Effector memory CD4-positive, alpha-beta T cell (primary cell): Measurements from ENCODE around the gene RELL2.

Source experiments
- DNase-seq, 3 donors: peaks; one replicate each; pipeline ENCODE4 v3.0.0-alpha.2; 2020
- H3K27ac ChIP-seq: 2 replicates; pipeline ENCODE4 v1.7.0; 2013; ENCODE audit warnings: mild to moderate bottlenecking, low read length, moderate library complexity; ENCODE audit not compliant: insufficient read depth, poor library complexity, severe bottlenecking
- H3K27me3 ChIP-seq: replicated peaks from 2 replicates; pipeline ENCODE4 v1.7.0; 2013; ENCODE audit warnings: mild to moderate bottlenecking, low read length; ENCODE audit not compliant: insufficient read depth, control insufficient read depth, poor library complexity, severe bottlenecking
- H3K36me3 ChIP-seq: 2 replicates; pipeline ENCODE4 v1.7.0; 2013; ENCODE audit warnings: mild to moderate bottlenecking, low read length, moderate library complexity; ENCODE audit not compliant: control insufficient read depth, insufficient read depth
- H3K4me1 ChIP-seq: 2 replicates; pipeline ENCODE4 v1.7.0; 2013; ENCODE audit warnings: low read length, mild to moderate bottlenecking; ENCODE audit not compliant: control insufficient read depth, insufficient read depth, poor library complexity, severe bottlenecking
- H3K4me3 ChIP-seq: 2 replicates; pipeline ENCODE4 v1.7.0; 2013; ENCODE audit warnings: low read length, low read depth, mild to moderate bottlenecking; ENCODE audit not compliant: insufficient read depth, poor library complexity, severe bottlenecking
- H3K9me3 ChIP-seq: 2 replicates; pipeline ENCODE4 v1.7.0; 2013; ENCODE audit warnings: mild to moderate bottlenecking, low read length, moderate library complexity; ENCODE audit not compliant: control insufficient read depth

RELL2 gene

DNA sequence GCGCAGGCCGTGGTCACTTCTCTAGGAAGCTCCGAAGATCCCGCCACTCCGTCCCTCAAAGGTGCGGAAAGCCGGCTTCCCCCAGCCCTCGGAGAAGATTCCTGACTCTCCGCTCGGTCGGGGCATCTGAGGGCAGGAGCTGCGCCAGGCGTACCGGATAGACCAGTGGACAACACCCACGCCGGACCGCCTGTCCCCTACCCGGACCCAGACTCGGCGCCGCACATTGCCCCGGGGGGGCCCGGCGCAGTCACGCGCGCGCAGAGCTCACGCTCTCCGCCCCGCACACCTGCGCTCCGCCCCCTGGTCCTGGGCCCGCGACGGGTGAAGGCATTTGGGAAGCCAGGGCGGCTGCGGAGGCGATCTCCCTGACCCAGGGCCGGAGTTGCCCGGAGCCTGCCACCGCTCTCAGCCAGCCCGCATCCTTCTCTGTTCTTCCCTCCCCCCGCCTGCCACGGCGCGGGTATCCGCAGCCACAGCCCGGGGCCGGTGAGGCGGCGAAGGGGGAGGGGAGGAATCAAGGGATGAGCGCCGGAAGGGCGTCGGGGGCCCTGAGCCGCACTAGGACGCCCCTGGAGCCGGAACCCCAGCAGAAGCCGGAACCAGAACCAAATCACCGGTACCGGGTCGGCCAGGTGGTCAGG, 448 bp downstream of the RELL2 start:
- H3K36me3 ChIP-seq = peaks cover 16% of the 10 kb centered on the region
- H3K9me3 ChIP-seq = no peaks in the 10 kb centered on the region
- H3K4me3 ChIP-seq = peak overlapping the region; percentile 98
- H3K27ac ChIP-seq = peak overlapping the region; percentile 78
- H3K4me1 ChIP-seq = peaks cover 28% of the 10 kb centered on the region
- DNase-seq = peak; percentile 14 to 43 (median 38)
- no peaks in the 10 kb centered on the region for H3K27me3 ChIP-seq

DNA sequence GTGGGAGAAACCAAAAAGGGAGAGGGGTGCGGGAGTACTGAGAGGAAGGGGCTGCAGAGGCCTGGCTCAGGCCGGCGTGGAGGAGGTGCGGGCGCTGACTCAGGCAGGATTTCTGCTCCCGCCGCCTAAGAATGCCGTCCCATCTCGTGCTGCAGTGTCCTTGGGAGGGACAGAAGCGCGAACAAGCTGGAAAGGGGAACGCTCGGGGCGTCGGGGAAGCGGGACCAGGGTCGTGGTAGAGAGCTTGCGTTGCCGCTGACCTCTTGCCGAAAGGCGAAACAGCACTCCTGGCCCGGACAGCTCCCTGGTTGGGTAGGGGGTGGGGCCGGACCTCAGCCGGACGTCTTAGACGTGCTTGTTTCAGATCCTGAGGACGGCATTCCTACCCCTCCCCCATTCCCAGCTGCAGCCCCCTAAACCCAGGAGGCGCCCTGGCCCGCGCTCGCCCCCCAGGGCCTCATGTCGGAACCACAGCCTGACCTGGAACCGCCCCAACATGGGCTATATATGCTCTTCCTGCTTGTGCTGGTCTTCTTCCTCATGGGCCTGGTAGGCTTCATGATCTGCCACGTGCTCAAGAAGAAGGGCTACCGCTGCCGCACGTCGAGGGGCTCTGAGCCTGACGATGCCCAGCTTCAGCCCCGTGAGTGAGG, 1.1 kb downstream of the RELL2 start:
- H3K36me3 ChIP-seq = peaks cover 11% of the 10 kb centered on the region
- H3K27me3 ChIP-seq = no peaks in the 10 kb centered on the region
- peak overlapping the region; percentile 98 for H3K4me3 ChIP-seq
- H3K4me1 ChIP-seq = peaks cover 28% of the 10 kb centered on the region
- DNase-seq = peak; percentile 19 to 36 (median 29)
- H3K9me3 ChIP-seq = no peaks in the 10 kb centered on the region
- peak overlapping the region; percentile 78 for H3K27ac ChIP-seq

DNA sequence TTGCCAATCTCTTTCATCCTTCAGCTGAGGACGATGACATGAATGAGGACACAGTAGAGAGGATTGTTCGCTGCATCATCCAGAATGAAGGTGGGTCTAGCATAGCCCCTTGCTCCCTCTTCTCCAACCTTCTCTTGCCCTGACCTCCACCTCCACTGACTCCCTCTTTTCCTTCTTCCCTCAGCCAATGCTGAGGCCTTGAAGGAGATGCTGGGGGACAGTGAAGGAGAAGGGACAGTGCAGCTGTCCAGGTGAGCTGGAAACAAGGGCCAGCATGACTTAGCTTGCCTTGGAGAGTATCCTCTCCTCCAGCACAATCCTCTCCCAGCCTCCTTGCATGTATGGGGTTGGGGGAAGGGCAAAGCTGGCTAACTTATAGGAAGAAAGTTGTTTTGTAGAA, 2.0 kb downstream of the RELL2 start:
- peaks cover 16% of the 10 kb centered on the region for H3K36me3 ChIP-seq
- peaks cover 28% of the 10 kb centered on the region for H3K4me1 ChIP-seq
- no peak overlapping the region for H3K27ac ChIP-seq
- DNase-seq = no peak
- no peaks in the 10 kb centered on the region for H3K9me3 ChIP-seq
- no peaks in the 10 kb centered on the region for H3K27me3 ChIP-seq
- no peak overlapping the region for H3K4me3 ChIP-seq

DNA sequence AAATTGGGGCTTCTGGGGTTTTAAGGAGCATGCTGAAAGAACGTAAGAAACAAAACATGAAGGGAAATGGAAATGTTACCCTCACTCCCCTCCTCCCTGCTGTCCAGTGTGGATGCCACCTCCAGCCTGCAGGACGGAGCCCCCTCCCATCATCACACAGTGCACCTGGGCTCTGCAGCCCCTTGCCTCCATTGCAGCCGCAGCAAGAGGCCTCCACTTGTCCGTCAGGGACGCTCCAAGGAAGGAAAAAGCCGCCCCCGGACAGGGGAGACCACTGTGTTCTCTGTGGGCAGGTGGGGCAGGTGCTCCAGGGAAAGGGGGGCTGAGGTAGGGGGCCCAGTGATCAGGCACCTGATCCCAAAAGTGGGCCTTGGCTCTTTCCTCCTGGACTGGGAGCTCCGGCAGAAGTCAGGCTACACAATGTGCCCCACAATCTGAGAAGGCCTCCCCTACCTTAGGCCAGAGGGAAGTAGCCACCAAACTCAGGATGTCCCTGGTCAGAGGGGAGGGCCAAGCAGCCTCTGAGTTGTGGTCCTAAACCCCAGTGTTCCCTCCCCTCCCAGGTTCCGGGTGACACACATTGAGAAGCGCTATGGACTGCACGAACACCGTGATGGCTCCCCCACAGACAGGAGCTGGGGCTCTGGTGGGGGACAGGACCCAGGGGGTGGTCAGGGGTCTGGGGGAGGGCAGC, 2.7 kb downstream of the RELL2 start:
- no peaks in the 10 kb centered on the region for H3K27me3 ChIP-seq
- H3K36me3 ChIP-seq = peaks cover 22% of the 10 kb centered on the region
- H3K4me3 ChIP-seq = no peak overlapping the region
- no peak for DNase-seq
- peaks cover 22% of the 10 kb centered on the region for H3K4me1 ChIP-seq
- no peaks in the 10 kb centered on the region for H3K9me3 ChIP-seq
- no peak overlapping the region for H3K27ac ChIP-seq

DNA sequence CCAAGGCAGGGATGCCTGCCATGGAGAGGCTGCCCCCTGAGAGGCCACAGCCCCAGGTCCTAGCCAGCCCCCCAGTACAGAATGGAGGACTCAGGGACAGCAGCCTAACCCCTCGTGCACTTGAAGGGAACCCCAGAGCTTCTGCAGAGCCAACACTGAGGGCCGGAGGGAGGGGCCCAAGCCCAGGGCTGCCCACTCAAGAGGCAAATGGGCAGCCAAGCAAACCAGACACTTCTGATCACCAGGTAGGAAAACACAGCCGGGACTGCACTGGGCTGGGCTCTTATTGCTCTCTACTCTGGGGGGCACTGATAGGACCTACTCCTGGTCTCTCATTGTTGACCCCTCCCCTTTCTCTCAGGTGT, 3.2 kb downstream of the RELL2 start:
- Histone ChIP-seq H3K9me3 (no peaks in the 10 kb centered on the region), H3K36me3 (peaks cover 26% of the 10 kb centered on the region), H3K27ac (no peak overlapping the region), H3K4me1 (peaks cover 18% of the 10 kb centered on the region), H3K27me3 (no peaks in the 10 kb centered on the region), H3K4me3 (no peak overlapping the region)
- DNase-seq = no peak

DNA sequence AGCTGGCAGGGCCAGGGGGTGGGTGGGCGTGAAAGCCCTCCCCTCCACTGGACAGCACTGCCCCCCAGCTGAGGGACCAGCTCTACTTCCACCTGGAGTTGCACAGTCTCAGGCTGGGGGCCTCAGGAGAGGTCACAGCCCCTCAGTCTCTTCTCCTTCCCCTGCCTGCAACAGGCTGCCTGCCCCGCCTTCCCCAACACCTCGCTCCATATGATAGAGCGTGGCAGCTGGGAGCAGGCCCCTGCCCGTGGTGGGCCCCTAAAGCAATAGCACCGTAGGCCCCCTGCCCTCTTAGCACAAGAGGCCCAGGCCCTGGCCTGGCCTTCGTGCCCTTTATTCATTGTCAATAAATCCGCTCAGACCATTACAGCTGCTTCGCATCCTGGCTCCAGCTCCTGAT, 3.9 kb downstream of the RELL2 start:
- Histone ChIP-seq H3K9me3 (no peaks in the 10 kb centered on the region), H3K4me3 (no peak overlapping the region), H3K36me3 (peaks cover 33% of the 10 kb centered on the region), H3K27me3 (no peaks in the 10 kb centered on the region), H3K4me1 (peaks cover 14% of the 10 kb centered on the region), H3K27ac (no peak overlapping the region)
- no peak for DNase-seq

DNA sequence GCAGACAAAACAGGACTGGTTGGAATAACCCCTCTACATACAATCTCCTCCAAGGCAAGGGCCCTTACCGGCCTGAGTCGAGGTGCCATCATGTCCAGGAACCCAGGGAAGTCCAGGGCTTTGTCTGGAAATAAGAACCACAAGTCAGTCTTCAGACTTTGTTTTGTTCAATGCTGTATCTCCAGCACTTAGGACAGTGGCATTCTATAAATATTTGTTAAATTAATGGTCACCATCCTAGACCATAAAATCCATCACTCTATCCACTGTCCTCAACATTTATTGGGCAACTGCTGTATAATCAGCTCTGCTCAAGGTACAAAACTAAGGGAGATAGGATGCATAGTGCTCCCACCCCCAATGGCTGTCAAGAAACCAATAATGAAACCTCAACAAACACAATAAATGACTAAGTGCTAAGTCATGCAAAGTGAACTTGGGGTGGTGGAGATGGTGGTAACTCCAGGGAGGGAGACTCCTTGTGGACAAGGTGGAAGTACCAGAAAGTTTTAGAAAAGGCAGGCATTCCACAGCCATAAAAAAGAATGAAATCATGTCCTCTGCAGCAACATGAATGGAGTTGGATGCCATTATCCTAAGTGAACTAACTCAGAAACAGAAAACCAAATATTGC, 5.0 kb downstream of the RELL2 start:
- H3K4me1 ChIP-seq = peaks cover 9% of the 10 kb centered on the region
- H3K36me3 ChIP-seq = peaks cover 41% of the 10 kb centered on the region
- H3K4me3 ChIP-seq = no peak overlapping the region
- H3K9me3 ChIP-seq = no peaks in the 10 kb centered on the region
- H3K27ac ChIP-seq = no peak overlapping the region
- no peaks in the 10 kb centered on the region for H3K27me3 ChIP-seq
- DNase-seq = no peak

DNA sequence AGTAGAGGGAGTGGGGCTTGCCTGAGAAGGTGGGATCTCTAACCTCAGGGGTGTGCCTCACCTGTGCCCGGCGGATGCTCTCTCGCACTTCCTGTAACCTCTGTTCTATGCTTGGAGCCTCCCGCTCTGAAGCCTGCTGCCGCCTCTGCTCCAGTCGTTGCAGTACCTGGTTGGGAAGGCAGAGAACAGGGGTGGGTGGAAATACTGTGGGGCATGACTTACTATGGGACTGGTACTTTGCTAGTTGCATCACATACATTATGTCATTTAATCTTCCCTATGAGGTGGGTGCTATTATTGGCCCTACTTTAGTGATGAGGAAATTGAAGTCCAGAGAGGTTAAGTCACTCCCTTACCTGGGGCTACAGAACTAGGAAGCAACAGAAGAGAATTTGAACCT, 9.2 kb downstream of the RELL2 start:
- Histone ChIP-seq H3K4me1 (peaks cover 8% of the 10 kb centered on the region), H3K9me3 (no peaks in the 10 kb centered on the region), H3K27ac (no peak overlapping the region), H3K27me3 (no peaks in the 10 kb centered on the region), H3K4me3 (no peak overlapping the region), H3K36me3 (peaks cover 47% of the 10 kb centered on the region)
- DNase-seq = no peak

DNA sequence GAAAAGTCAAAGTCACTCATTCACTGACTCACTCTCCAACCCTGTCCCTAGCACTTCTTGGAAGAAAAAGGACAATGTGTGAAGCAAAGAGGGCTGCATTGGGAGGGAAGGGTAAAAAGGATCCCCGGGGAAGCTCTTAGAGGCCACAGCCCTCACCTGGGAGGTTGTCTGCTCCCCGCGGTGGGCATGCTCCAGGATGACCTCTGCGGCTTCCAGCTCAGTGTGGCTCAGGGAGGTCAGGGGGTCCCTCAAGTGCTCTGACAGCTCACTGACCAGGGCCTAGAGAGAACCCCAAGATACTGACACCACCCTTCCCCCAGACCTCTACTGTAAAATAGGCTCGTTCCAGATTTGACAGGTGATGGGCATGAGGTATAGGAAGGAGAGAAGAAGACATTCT, 10.4 kb downstream of the RELL2 start:
- no peak for DNase-seq
- H3K27me3 ChIP-seq = no peaks in the 10 kb centered on the region
- peaks cover 8% of the 10 kb centered on the region for H3K4me1 ChIP-seq
- peaks cover 44% of the 10 kb centered on the region for H3K36me3 ChIP-seq
- no peaks in the 10 kb centered on the region for H3K9me3 ChIP-seq
- H3K4me3 ChIP-seq = no peak overlapping the region
- H3K27ac ChIP-seq = no peak overlapping the region

DNA sequence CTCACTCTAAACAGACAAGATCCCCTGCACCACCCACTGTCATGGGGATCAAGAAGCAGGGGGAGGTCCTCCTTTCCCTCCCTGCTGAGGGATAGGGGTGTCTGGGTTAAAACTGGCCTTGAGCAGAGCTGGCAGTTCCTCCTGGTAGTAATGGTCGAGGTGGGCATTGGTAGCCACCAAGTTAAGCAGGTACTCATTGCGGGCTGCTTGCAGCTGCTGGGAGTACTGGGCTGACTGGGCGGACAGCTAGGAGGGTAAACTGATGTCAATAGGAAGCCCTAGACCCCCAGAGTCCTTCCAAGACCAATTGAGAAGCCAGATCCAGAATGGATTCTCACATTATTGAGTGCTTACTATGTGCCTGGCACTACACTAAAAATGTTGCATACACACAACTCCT, 11.1 kb downstream of the RELL2 start:
- no peak overlapping the region for H3K27ac ChIP-seq
- no peaks in the 10 kb centered on the region for H3K27me3 ChIP-seq
- peaks cover 44% of the 10 kb centered on the region for H3K36me3 ChIP-seq
- H3K9me3 ChIP-seq = no peaks in the 10 kb centered on the region
- H3K4me1 ChIP-seq = peaks cover 8% of the 10 kb centered on the region
- DNase-seq = no peak
- no peak overlapping the region for H3K4me3 ChIP-seq
